Peyer's patch (tissue), 4 donors: ENCODE measurements around the gene CD40. TPM values are rescaled to one million over a fixed set of nuclear protein-coding genes. Genes with fewer than 3 reads are reported as not detected.

Experiments
- DNase-seq, 3 donors: peaks; one replicate each; pipeline ENCODE4 v3.0.0-alpha.2; 2017 to 2019
- H3K27ac ChIP-seq, 4 donors: fragments of 200-600 bp; sonication (generic); one replicate each; pipeline ENCODE4 v1.5.1; 2016 to 2019
- H3K27me3 ChIP-seq, 2 donors: fragments of 200-600 bp; sonication (generic); one replicate each; pipeline ENCODE4 v1.5.1; 2019
- H3K36me3 ChIP-seq, 3 donors: fragments of 200-600 bp; sonication (generic); one replicate each; pipeline ENCODE4 v1.5.1; 2016 to 2019
- H3K4me1 ChIP-seq, 4 donors: fragments of 200-600 bp; sonication (generic); one replicate each; pipeline ENCODE4 v1.5.1; 2016 to 2019
- H3K4me3 ChIP-seq, 4 donors: fragments of 200-600 bp; sonication (generic); 1 replicate in 3 of 4; 2 replicates in 1 of 4; pipeline ENCODE4 v1.5.1; 2016 to 2019; ENCODE audit warnings: mild to moderate bottlenecking in 1 of 4
- H3K9me3 ChIP-seq, 4 donors: fragments of 200-600 bp; sonication (generic); one replicate each; pipeline ENCODE4 v1.5.1; 2016 to 2019; ENCODE audit warnings: mild to moderate bottlenecking in 1 of 4
- POLR2A ChIP-seq, 2 donors: fragments of 450-650 bp; IDR thresholded peaks; one replicate each; pipeline ENCODE4 v1.5.1; 2017; ENCODE audit warnings: antibody characterized with exemption in 2 of 2, mild to moderate bottlenecking in 2 of 2, moderate library complexity in 2 of 2
- total RNA-seq, 4 donors: library from RNA; depleted of rRNA; stranded (reverse); fragments of >200 nt; gene quantifications; one replicate each; pipeline ENCODE4 v1.1.0, GENCODE V29; 2016
- TF ChIP-seq, protein P1 (sequence below), 6 experiments: fragments of 450-650 bp in 4 of 6; fragments of 200-600 bp in 2 of 6; sonication (generic) in 1 of 6; IDR thresholded peaks; one replicate each; pipeline ENCODE4 v1.5.1; 2017 to 2019; ENCODE audit warnings: antibody characterized with exemption in 6 of 6, mild to moderate bottlenecking in 3 of 6, moderate library complexity in 1 of 6

CD40 gene
- total RNA-seq, 4 donors from 2014 or later: 1.6 to 17.6 (median 9.3) TPM

GRCh38 chr20:46145713-46146112, 27.6 kb downstream of the CD40 start:
- H3K9me3 ChIP-seq: no peaks in the 10 kb centered on the region
- no peak for DNase-seq
- no peaks in the 10 kb centered on the region for H3K27me3 ChIP-seq
- no peaks in the 10 kb centered on the region for H3K4me1 ChIP-seq
- H3K4me3 ChIP-seq: no peak overlapping the region
- no peaks in the 10 kb centered on the region for H3K36me3 ChIP-seq
- H3K27ac ChIP-seq: no peak overlapping the region
- TF ChIP-seq POLR2A (IDR thresholded peaks at IDR 0.05): no peak
- TF ChIP-seq, protein P1, sequence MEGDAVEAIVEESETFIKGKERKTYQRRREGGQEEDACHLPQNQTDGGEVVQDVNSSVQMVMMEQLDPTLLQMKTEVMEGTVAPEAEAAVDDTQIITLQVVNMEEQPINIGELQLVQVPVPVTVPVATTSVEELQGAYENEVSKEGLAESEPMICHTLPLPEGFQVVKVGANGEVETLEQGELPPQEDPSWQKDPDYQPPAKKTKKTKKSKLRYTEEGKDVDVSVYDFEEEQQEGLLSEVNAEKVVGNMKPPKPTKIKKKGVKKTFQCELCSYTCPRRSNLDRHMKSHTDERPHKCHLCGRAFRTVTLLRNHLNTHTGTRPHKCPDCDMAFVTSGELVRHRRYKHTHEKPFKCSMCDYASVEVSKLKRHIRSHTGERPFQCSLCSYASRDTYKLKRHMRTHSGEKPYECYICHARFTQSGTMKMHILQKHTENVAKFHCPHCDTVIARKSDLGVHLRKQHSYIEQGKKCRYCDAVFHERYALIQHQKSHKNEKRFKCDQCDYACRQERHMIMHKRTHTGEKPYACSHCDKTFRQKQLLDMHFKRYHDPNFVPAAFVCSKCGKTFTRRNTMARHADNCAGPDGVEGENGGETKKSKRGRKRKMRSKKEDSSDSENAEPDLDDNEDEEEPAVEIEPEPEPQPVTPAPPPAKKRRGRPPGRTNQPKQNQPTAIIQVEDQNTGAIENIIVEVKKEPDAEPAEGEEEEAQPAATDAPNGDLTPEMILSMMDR (IDR thresholded peaks at IDR 0.05): no peak

- no peaks in the 10 kb centered on the region for H3K9me3 ChIP-seq
- H3K4me1 ChIP-seq: no peaks in the 10 kb centered on the region
- H3K27ac ChIP-seq: no peak overlapping the region
- DNase-seq: no peak
- TF ChIP-seq, protein P1 (IDR thresholded peaks at IDR 0.05): no peak
- TF ChIP-seq POLR2A (IDR thresholded peaks at IDR 0.05): no peak
- H3K27me3 ChIP-seq: no peaks in the 10 kb centered on the region
- no peaks in the 10 kb centered on the region for H3K36me3 ChIP-seq
- no peak overlapping the region for H3K4me3 ChIP-seq
These were observed 30.4 kb downstream of the CD40 start for GRCh38 chr20:46148313-46149208.

DNA sequence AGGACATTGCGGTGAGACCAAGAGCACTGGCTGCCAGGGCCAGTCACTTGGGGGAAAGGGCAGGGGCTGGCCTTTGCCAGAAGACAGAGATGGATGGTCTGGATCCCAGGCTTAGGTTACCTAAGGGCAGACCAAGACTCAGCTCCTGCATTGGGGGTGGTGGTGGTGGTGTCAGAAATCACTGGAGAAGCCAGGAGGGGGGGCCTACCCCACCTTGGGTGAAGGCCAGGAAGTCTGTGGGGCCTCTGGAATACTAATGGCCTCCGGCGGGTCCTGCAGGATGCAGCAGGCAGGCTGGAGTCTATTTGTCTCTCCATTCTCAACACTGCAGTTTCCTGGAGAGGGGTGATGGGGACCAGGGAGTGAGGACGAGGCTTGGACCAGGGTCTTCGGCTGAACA, 32.8 kb downstream of the CD40 start:
- Histone ChIP-seq H3K27me3 (no peaks in the 10 kb centered on the region), H3K4me3 (no peak overlapping the region), H3K9me3 (no peaks in the 10 kb centered on the region), H3K27ac (no peak overlapping the region), H3K4me1 (no peaks in the 10 kb centered on the region), H3K36me3 (no peaks in the 10 kb centered on the region)
- DNase-seq: no peak
- TF ChIP-seq, protein P1 (IDR thresholded peaks at IDR 0.05): no peak
- no peak for TF ChIP-seq POLR2A (IDR thresholded peaks at IDR 0.05)

GRCh38 chr20:46151936-46152335, 33.8 kb downstream of the CD40 start:
- H3K9me3 ChIP-seq: no peaks in the 10 kb centered on the region
- TF ChIP-seq, protein P1 (IDR thresholded peaks at IDR 0.05): peak in 3 of 6 experiments; percentile 16
- no peak for TF ChIP-seq POLR2A (IDR thresholded peaks at IDR 0.05)
- no peaks in the 10 kb centered on the region for H3K36me3 ChIP-seq
- H3K27ac ChIP-seq: no peak overlapping the region
- DNase-seq: no peak
- H3K27me3 ChIP-seq: no peaks in the 10 kb centered on the region
- no peak overlapping the region for H3K4me3 ChIP-seq
- no peaks in the 10 kb centered on the region for H3K4me1 ChIP-seq

- TF ChIP-seq, protein P1 (IDR thresholded peaks at IDR 0.05): no peak
- TF ChIP-seq POLR2A (IDR thresholded peaks at IDR 0.05): no peak
- no peaks in the 10 kb centered on the region for H3K27me3 ChIP-seq
- no peak overlapping the region for H3K27ac ChIP-seq
- no peaks in the 10 kb centered on the region for H3K36me3 ChIP-seq
- H3K9me3 ChIP-seq: no peaks in the 10 kb centered on the region
- H3K4me1 ChIP-seq: no peaks in the 10 kb centered on the region
- H3K4me3 ChIP-seq: no peak overlapping the region
- DNase-seq: no peak
These were observed 34.9 kb downstream of the CD40 start for GRCh38 chr20:46152824-46153586.
